Right atrium auricular region (tissue), 2 donors: ENCODE data around the gene CC2D2B. TPM values are rescaled to one million over a fixed set of nuclear protein-coding genes. Genes with fewer than 3 reads are reported as not detected.
"Not testable (repeated sequence)": the region's sequence is repeated elsewhere in the genome, so short reads cannot be mapped to it uniquely, and the experiment has no call there.

Experiments
- DNase-seq: peaks from one replicate; pipeline ENCODE4 v3.0.0-alpha.2; 2019; ENCODE audit warnings: low spot score
- H3K27ac ChIP-seq, 2 donors: fragments of 200-600 bp; sonication (generic); 1 replicate in 1 of 2; 2 replicates in 1 of 2; pipeline ENCODE4 v1.5.1; 2016 to 2019
- H3K27me3 ChIP-seq, 2 donors: fragments of 200-600 bp; sonication (generic); one replicate each; pipeline versions ENCODE4 v1.5.1 to v1.6.0; 2017 to 2019
- H3K36me3 ChIP-seq: fragments of 200-600 bp; sonication (generic); one replicate; pipeline ENCODE4 v1.5.1; 2016
- H3K4me1 ChIP-seq, 2 donors: fragments of 200-600 bp; sonication (generic); one replicate each; pipeline versions ENCODE4 v1.5.1 to v1.6.0; 2017 to 2019
- H3K4me3 ChIP-seq, 2 donors: fragments of 200-600 bp; sonication (generic); 1 replicate in 1 of 2; 2 replicates in 1 of 2; pipeline ENCODE4 v1.5.1; 2017 to 2019; ENCODE audit warnings: mild to moderate bottlenecking in 1 of 2, moderate library complexity in 1 of 2
- H3K9me3 ChIP-seq, 2 donors: fragments of 200-600 bp; sonication (generic); one replicate each; pipeline ENCODE4 v1.5.1; 2019
- CTCF ChIP-seq, 2 donors: fragments of 200-600 bp; sonication (generic); IDR thresholded peaks; one replicate each; pipeline ENCODE4 v1.5.1; 2019; ENCODE audit warnings: antibody characterized with exemption in 2 of 2
- total RNA-seq, 2 donors: library from RNA; depleted of rRNA; stranded (reverse); fragments of >200 nt; gene quantifications; one replicate each; pipeline ENCODE4 v1.1.0, GENCODE V29; 2016

The CC2D2B gene
- total RNA-seq, 2 donors from 2014 or later: 0.98 to 1.6 TPM

DNA sequence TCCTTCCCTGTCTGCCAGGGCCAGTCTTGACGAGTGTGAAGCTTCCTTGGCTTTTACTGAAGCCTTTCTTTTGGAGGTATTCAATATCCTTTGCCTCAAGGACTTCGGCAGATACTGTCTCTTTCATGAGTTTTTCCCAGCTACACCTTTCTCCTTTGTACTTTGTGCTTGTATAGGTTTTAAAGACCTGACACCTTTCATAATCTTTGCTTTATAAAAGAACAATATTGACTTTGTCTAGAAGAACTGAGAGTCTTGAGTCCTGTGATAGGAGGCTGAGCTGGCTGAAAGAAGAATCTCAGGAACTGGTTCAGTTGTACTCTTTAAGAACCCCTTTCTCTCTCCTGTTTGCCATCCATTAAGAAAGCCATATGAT lies 41.3 kb upstream of the CC2D2B start:
- DNase-seq: no peak
- no peak for TF ChIP-seq CTCF (IDR thresholded peaks at IDR 0.05)
- Histone ChIP-seq H3K9me3 (no peaks in the 10 kb centered on the region), H3K4me3 (no peak overlapping the region), H3K36me3 (no peaks in the 10 kb centered on the region), H3K27me3 (no peaks in the 10 kb centered on the region), H3K4me1 (no peaks in the 10 kb centered on the region), H3K27ac (no peak overlapping the region)

DNA sequence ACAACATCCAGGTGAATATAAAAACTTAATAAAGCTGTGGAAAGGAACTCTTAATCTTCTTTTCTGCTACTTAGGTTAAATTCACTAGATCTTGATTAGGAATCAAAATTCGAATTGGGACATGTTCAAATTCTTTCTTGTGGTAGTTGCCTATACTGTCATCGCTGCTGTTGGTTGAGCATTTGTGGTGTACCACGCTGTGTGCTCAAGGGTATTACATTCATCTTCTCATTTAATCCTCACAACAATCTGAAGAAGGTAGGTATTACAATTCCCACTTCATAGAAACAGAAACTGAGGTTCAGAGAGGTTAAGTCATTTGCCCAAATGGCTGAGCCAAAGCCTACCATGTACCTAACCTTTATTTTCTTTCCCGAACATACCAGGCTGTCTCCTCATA lies 39.9 kb upstream of the CC2D2B start:
- Histone ChIP-seq H3K27ac (no peak overlapping the region), H3K4me1 (no peaks in the 10 kb centered on the region), H3K27me3 (no peaks in the 10 kb centered on the region), H3K36me3 (no peaks in the 10 kb centered on the region), H3K4me3 (no peak overlapping the region), H3K9me3 (no peaks in the 10 kb centered on the region)
- DNase-seq: no peak
- no peak for TF ChIP-seq CTCF (IDR thresholded peaks at IDR 0.05)

DNA sequence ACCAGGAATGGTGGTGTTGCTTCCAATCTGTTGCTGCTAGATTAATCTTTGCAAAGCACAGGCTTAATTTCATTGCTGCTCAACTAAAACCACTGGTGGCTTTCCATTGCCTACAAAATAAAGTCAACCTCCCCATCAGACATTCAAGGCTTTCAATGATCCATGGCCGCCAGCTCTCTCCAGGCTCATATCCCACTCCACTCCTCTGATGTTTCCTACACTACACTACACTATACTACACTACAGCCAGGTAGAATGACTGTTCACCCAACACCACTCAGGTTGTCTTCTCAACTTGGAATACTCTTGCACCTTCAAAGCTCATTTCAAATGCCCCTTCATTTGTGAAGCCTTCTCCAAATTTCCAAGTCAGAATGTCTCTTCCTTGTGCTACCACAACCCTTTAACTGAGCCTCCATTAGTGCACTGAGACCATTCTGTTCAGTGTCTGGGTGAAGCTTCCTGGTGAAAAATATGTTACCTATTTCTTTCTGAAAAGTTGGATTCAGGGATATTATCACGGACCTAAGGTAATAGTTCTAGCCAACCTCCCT lies 35.5 kb upstream of the CC2D2B start:
- H3K4me1 ChIP-seq: no peaks in the 10 kb centered on the region
- no peak overlapping the region for H3K4me3 ChIP-seq
- no peaks in the 10 kb centered on the region for H3K9me3 ChIP-seq
- H3K27me3 ChIP-seq: no peaks in the 10 kb centered on the region
- no peak for TF ChIP-seq CTCF (IDR thresholded peaks at IDR 0.05)
- no peaks in the 10 kb centered on the region for H3K36me3 ChIP-seq
- no peak overlapping the region for H3K27ac ChIP-seq
- no peak for DNase-seq

DNA sequence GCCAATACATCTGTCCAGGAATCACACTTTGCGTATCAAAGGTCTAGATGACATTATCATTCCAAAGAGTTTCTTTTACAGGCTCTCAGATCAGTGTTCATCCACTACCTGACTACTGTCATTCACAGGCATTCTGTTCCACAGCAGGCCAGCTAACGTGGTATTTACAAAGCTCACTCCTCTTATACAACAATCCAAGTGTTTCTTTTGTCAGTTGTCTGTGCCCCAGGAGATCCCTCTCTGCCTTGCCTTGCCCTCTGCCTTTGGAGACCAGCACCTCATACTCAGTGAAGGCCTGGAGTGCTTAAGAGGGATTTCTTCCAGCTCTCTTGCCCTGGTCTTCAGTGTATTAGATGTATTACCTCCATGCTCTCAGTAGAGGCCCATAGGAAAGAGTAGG lies 34.6 kb upstream of the CC2D2B start:
- no peak for DNase-seq
- no peak overlapping the region for H3K27ac ChIP-seq
- no peaks in the 10 kb centered on the region for H3K4me1 ChIP-seq
- no peaks in the 10 kb centered on the region for H3K27me3 ChIP-seq
- H3K9me3 ChIP-seq: no peaks in the 10 kb centered on the region
- H3K36me3 ChIP-seq: no peaks in the 10 kb centered on the region
- no peak for TF ChIP-seq CTCF (IDR thresholded peaks at IDR 0.05)
- H3K4me3 ChIP-seq: no peak overlapping the region

- no peaks in the 10 kb centered on the region for H3K27me3 ChIP-seq
- no peak for TF ChIP-seq CTCF (IDR thresholded peaks at IDR 0.05)
- DNase-seq: no peak
- H3K36me3 ChIP-seq: no peaks in the 10 kb centered on the region
- no peaks in the 10 kb centered on the region for H3K9me3 ChIP-seq
- no peak overlapping the region for H3K27ac ChIP-seq
- no peaks in the 10 kb centered on the region for H3K4me1 ChIP-seq
- no peak overlapping the region for H3K4me3 ChIP-seq
These were observed 34.1 kb upstream of the CC2D2B start for GRCh38 chr10:95873651-95874050.

DNA sequence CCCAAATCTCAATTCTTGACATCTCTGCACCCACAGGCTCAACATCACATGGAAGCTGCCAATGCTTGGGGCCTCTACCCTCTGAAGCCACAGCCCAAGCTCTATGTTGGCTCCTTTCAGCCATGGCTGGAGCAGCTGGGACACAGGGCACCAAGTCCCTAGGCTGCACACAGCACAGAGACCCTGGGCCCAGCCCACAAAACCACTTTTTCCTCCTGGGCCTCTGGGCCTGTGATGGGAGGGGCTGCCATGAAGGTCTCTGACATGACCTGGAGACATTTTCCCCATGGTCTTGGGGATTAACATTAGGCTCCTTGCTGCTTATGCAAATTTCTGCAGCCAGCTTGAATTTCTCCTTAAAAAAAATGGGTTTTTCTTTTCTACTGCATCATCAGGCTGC lies 33.0 kb upstream of the CC2D2B start:
- H3K9me3 ChIP-seq, H3K4me3 ChIP-seq, H3K36me3 ChIP-seq, DNase-seq, H3K27me3 ChIP-seq, H3K27ac ChIP-seq, H3K4me1 ChIP-seq: not testable (repeated sequence)
